Esophagus squamous epithelium (tissue), 4 donors: ENCODE measurements around the gene SRSF9.
"Not testable (repeated sequence)": the region's sequence is repeated elsewhere in the genome, so short reads cannot be mapped to it uniquely, and the experiment has no call there.

Experiments
- CTCF ChIP-seq, 6 experiments: fragments of 450-650 bp in 4 of 6; fragments of 200-600 bp in 2 of 6; sonication (generic) in 2 of 6; IDR thresholded peaks; one replicate each; pipeline ENCODE4 v1.5.1; 2016 to 2019; ENCODE audit warnings: antibody characterized with exemption in 6 of 6, mild to moderate bottlenecking in 4 of 6, moderate library complexity in 4 of 6
- POLR2A ChIP-seq, 4 donors: fragments of 450-650 bp; IDR thresholded peaks; one replicate each; pipeline ENCODE4 v1.6.1; 2017; ENCODE audit warnings: antibody characterized with exemption in 4 of 4, mild to moderate bottlenecking in 4 of 4, moderate library complexity in 3 of 4

DNA sequence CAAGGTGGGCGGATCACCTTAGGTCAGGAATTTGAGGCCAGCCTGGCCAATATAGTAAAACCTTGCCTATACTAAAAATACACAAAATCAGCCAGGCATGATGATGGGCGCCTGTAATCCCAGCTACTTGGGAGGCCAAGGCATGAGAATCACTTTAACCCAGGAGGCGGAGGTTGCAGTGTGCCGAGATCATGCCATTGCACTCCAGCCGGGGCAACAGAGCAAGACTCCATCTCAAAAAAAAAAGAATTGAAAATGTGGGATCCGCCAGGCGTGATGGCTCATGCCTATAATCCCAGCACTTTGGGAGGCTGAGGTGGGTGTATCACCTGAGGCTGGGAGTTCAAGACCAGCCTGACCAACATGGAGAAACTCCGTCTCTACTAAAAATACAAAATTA lies 49.8 kb upstream of the SRSF9 start:
- not testable (repeated sequence) for TF ChIP-seq POLR2A, CTCF (IDR thresholded peaks at IDR 0.05)
